GM21619 (cell line): Measurements from ENCODE around the gene ATP13A3.

Experiments used
- ATAC-seq: cut with Tn5 transposase; IDR thresholded peaks from one replicate; pipeline ENCODE4 v1.9.1; 2021; ENCODE audit not compliant: unreplicated experiment

The ATP13A3 gene

GRCh38 chr3:194396539-194396858 is 90.3 kb downstream of the ATP13A3 start:
- no peak for ATAC-seq

GRCh38 chr3:194395778-194396538 is 90.8 kb downstream of the ATP13A3 start:
- no peak for ATAC-seq

GRCh38 chr3:194395212-194395611 is 91.6 kb downstream of the ATP13A3 start:
- no peak for ATAC-seq

- no peak for ATAC-seq
Observed at GRCh38 chr3:194392576-194392975, 94.2 kb downstream of the ATP13A3 start.

GRCh38 chr3:194390835-194391234 is 96.0 kb downstream of the ATP13A3 start:
- ATAC-seq, result no peak

- ATAC-seq, result no peak
Observed at GRCh38 chr3:194389269-194389668, 97.5 kb downstream of the ATP13A3 start.

- no peak for ATAC-seq
Observed at GRCh38 chr3:194387926-194388418, 98.8 kb downstream of the ATP13A3 start.

- no peak for ATAC-seq
Observed at GRCh38 chr3:194387276-194387675, 99.5 kb downstream of the ATP13A3 start.

GRCh38 chr3:194386648-194387047 is 100.2 kb downstream of the ATP13A3 start:
- no peak for ATAC-seq

- no peak for ATAC-seq
Observed at GRCh38 chr3:194386066-194386465, 100.7 kb downstream of the ATP13A3 start.

- ATAC-seq, result no peak
Observed at GRCh38 chr3:194384569-194385001, 102.2 kb downstream of the ATP13A3 start.

- no peak for ATAC-seq
Observed at GRCh38 chr3:194384156-194384555, 102.6 kb downstream of the ATP13A3 start.

- ATAC-seq, result no peak
Observed at GRCh38 chr3:194383276-194383940, 103.4 kb downstream of the ATP13A3 start.

- ATAC-seq, result no peak
Observed at GRCh38 chr3:194382892-194383223, 103.9 kb downstream of the ATP13A3 start.

- ATAC-seq, result no peak
Observed at GRCh38 chr3:194382196-194382891, 104.5 kb downstream of the ATP13A3 start.

GRCh38 chr3:194381460-194381875 is 105.3 kb downstream of the ATP13A3 start:
- no peak for ATAC-seq

GRCh38 chr3:194380326-194380725 is 106.5 kb downstream of the ATP13A3 start:
- no peak for ATAC-seq

GRCh38 chr3:194379651-194380050 is 107.2 kb downstream of the ATP13A3 start:
- no peak for ATAC-seq

GRCh38 chr3:194379231-194379630 is 107.6 kb downstream of the ATP13A3 start:
- ATAC-seq, result no peak

- ATAC-seq, result no peak
Observed at GRCh38 chr3:194377708-194378107, 109.1 kb downstream of the ATP13A3 start.

GRCh38 chr3:194376241-194376560 is 110.6 kb downstream of the ATP13A3 start:
- no peak for ATAC-seq
